GM12874 (cell line): ENCODE measurements around the gene ACSBG1.

ENCODE experiments used
- TF ChIP-seq, protein P1 (sequence below): IDR thresholded peaks from 2 replicates; pipeline ENCODE4 v1.5.1; 2011; ENCODE audit warnings: low read depth, mild to moderate bottlenecking, control low read depth, low read length, moderate library complexity; ENCODE audit not compliant: insufficient read depth

Gene ACSBG1

DNA sequence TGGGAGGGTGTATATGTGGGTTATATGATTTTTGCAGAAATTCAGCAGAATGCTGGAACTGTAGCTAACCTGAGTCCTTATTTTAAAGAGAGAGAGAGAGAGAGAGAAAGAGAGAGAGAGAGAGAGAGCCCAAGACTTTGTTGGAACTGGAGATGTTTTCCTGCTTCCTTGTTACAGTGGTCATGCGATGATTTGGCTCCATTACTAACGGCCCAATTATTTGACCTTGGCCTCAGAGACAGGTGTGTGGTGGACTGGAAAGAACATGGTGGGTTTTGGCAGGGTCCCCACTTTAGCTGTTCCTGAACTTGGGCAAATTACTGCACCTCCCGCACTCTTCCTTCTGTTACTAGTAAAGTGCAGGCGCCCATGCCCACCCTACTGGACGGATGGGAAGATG, 14.8 kb upstream of the ACSBG1 start:
- TF ChIP-seq, protein P1, sequence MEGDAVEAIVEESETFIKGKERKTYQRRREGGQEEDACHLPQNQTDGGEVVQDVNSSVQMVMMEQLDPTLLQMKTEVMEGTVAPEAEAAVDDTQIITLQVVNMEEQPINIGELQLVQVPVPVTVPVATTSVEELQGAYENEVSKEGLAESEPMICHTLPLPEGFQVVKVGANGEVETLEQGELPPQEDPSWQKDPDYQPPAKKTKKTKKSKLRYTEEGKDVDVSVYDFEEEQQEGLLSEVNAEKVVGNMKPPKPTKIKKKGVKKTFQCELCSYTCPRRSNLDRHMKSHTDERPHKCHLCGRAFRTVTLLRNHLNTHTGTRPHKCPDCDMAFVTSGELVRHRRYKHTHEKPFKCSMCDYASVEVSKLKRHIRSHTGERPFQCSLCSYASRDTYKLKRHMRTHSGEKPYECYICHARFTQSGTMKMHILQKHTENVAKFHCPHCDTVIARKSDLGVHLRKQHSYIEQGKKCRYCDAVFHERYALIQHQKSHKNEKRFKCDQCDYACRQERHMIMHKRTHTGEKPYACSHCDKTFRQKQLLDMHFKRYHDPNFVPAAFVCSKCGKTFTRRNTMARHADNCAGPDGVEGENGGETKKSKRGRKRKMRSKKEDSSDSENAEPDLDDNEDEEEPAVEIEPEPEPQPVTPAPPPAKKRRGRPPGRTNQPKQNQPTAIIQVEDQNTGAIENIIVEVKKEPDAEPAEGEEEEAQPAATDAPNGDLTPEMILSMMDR, result no peak

GRCh38 chr15:78247911-78248310, 13.5 kb upstream of the ACSBG1 start:
- TF ChIP-seq, protein P1, result no peak

GRCh38 chr15:78244893-78245292, 10.5 kb upstream of the ACSBG1 start:
- TF ChIP-seq, protein P1, result no peak

DNA sequence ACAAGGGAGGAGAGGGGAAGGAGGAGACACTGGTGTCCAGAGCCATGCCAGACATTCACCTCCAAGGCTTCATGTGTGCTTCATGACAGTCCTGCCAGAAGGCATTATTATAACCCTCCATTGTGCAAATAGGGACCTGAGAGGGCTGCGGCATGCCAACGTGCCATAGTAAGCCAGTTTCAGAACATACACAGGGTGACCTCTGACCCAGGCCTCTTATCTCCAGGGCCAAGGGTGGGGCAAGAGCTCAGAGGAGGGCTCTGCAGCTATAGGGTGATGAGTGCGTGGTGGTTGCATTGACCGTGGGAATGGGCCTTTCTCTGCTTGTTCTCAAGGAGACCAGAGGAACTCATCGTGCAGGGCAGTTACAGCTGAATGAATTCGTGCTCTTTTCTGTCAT, 9.7 kb upstream of the ACSBG1 start:
- TF ChIP-seq, protein P1, result no peak

DNA sequence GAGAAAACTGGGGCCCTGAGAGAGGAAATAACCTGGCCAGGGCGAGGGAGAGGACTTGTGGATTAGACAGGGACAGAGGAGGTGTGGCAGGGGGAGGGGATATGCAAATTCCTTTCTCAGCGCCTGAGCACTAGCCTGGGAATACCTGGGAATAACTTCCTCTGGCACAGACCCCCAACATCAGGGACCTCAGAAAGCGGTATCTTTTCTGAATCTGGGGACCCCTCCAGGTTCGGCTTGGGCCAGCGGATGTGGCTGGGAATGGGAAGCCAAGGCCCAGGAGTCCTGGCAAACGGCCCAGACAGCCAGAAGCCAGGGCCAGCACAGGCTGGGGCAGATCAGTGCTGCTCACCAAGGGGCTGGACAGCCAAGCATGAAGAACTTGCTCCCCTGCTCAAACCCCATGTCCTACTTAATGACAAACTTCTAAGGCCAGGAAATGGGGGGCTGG, 9.2 kb upstream of the ACSBG1 start:
- TF ChIP-seq, protein P1, result no peak

DNA sequence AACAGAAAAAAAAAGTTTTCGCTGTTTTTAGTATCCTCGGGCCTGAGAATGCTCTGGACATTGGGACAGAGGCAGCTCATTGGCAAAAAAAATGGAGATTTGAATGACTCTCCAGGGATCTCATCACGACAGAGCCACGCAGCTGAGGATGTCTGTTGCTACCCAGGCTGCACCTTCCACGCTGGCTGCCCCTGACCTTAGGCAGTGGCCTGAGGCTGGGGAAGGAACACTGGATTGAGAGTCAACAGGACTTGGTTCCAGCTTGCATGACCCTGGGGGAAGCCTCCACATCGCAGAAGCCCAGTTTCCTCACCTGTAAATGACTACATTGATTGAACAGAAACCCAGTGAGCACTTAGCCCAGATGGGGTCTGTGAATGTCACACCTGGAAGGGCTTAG, 8.7 kb upstream of the ACSBG1 start:
- TF ChIP-seq, protein P1, result no peak

- TF ChIP-seq, protein P1, result peak; percentile 48
Observed at GRCh38 chr15:78242128-78242527, 7.8 kb upstream of the ACSBG1 start.

DNA sequence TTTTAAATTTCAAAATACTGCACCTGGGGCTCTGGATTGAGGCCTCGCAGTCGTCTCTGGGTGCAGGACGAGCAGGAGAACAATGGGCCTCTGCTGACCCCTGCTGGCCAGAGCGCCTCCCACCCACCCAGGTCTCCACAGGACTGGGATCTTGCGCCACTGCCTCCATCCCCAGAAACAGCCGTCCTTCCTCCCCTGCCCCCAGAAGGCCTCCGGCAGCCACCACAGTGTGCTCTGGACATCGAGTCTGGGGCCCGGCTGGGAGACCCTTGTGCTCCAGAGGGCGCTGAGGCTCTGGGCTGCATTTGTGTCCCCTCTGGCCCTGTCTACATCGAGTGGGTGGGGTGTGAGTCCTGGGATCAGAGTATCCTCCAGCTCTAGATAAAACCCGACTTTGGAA, 6.7 kb upstream of the ACSBG1 start:
- TF ChIP-seq, protein P1, result peak; percentile 90
